GM19455 (cell line): ENCODE results near the gene MAPK4.
"Not testable (repeated sequence)": the region's sequence is repeated elsewhere in the genome, so short reads cannot be mapped to it uniquely, and the experiment has no call there.

Source experiments
- ATAC-seq: cut with Tn5 transposase; IDR thresholded peaks from one replicate; pipeline ENCODE4 v1.9.1; 2021; ENCODE audit not compliant: unreplicated experiment

MAPK4 gene

DNA sequence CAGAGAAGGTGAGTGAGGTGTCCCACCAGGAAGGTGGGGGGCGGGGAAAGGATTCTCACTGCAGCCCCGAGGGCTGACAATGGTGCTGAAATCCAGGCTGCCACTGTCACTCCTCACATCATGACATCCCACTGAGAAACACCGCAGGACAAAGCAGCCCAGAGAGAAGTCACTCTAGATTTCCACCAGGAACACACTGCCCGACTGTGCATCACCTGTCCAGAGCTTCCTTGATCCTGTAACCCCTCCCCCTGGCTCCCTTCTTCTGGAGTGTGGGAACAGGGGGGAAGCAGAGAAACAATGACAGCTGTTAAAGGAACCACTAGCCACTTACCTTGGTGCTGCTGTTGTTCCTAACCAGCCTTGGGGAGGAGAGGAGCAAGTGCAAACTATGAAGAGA is 190.1 kb downstream of the MAPK4 start:
- no peak for ATAC-seq

DNA sequence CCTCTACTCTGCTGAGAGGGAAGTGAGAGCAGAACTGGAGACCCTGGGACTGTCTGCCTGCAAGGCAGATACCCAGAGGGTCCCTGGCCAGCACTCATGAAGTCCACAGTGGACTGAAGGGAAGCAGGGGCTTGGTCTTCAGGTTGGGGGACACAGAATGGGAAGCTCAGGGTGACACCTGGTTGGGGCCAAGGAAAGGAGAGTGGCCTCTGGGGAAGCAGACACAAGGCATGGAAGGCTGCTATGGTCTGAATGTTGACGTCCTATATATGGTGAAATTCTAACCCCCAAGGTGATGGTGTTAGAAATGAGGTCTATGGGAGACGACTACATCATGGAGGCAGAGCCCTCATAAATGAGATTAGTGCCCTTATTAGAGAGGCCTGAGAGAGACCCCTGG is 190.7 kb downstream of the MAPK4 start:
- ATAC-seq: no peak

GRCh38 chr18:50751490-50751889 is 191.6 kb downstream of the MAPK4 start:
- no peak for ATAC-seq

DNA sequence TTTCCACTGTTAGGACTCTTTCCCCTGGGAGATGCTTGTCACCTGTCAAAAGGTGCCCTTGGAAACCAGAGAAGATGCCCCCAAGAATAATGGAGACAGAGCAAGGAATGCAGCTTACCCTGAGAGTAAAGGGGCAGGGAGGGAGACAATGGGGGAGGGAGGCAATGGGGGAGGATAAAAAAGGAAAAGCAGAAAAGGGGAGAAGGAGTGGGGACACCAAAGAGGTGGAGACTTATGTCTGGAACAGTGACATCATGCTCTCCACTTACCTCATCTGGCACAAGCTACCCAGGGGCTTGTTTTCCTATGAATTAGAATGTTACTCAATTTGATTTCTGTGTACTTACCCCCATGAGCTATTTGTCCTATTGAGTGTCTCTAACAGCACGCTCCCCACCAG is 192.1 kb downstream of the MAPK4 start:
- ATAC-seq: no peak

GRCh38 chr18:50753311-50753710 is 193.4 kb downstream of the MAPK4 start:
- no peak for ATAC-seq

GRCh38 chr18:50754297-50754696 is 194.4 kb downstream of the MAPK4 start:
- ATAC-seq: no peak

DNA sequence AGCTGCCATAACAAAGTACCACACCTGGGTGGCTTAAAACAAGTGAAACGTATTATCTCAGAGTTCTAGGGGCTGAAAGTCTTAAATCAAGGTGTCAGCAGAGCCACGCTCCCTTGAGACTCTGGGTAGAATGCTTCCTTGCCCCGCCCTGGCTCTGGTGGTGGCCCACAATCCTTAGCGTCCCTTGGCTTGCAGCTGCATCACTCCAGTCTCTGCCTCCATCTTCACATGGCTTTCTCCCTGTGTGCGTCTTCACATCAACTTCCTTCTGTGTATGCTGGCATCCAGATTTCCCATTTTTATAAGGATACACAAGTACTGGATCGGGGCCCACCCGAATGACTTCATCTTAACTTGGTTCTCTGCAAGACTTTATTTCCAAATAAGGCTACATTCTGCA is 197.5 kb downstream of the MAPK4 start:
- no peak for ATAC-seq

GRCh38 chr18:50769463-50769862 is 209.6 kb downstream of the MAPK4 start:
- no peak for ATAC-seq

GRCh38 chr18:50775207-50775606 is 215.3 kb downstream of the MAPK4 start:
- ATAC-seq: no peak

DNA sequence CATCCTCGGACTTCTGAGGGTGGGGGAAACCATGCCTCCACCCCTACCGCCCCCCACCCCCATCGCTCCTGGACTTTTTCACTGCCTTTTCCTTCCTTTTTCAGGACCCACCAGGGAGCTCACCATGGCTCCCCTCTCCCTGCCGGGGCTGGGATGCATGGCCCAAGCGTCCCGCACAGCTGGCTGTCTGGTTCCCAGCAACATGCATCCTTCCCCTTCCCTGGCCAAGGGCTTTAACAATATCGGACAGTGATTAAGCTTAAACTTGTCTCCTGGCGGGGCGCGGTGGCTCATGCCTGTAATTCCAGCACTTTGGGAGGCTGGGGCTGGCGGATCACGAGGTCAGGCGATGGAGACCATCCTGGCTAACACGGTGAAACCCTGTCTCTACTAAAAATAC is 215.8 kb downstream of the MAPK4 start:
- ATAC-seq: no peak

- no peak for ATAC-seq
Measured at GRCh38 chr18:50776383-50776782, 216.5 kb downstream of the MAPK4 start.

GRCh38 chr18:50779021-50779420 is 219.1 kb downstream of the MAPK4 start:
- ATAC-seq: not testable (repeated sequence)
